CD14-positive monocyte (primary cell): Measurements from ENCODE around the gene HNRNPLL. TPM values are rescaled to one million over a fixed set of nuclear protein-coding genes. Genes with fewer than 3 reads are reported as not detected.
"Not testable (repeated sequence)": the region's sequence is repeated elsewhere in the genome, so short reads cannot be mapped to it uniquely, and the experiment has no call there.

ENCODE experiments used
- DNase-seq, 3 donors: peaks; one replicate each; pipeline ENCODE4 v3.0.0-alpha.2; 2011 to 2022
- H2AFZ ChIP-seq: 2 replicates; pipeline ENCODE4 v1.6.0; 2012; ENCODE audit warnings: mild to moderate bottlenecking, low read depth, low read length, inconsistent platforms; ENCODE audit not compliant: insufficient read depth, poor library complexity, severe bottlenecking
- H3K27ac ChIP-seq, 2 donors: 1 replicate in 1 of 2; 2 replicates in 1 of 2; pipeline ENCODE4 v1.5.1; 2012 to 2013; ENCODE audit warnings: low read length in 2 of 2, control low read depth in 1 of 2, inconsistent platforms in 1 of 2, low read depth in 1 of 2, mild to moderate bottlenecking in 1 of 2
- H3K27me3 ChIP-seq, 2 donors: one replicate each; pipeline versions ENCODE4 v1.6.0 to v1.6.1; 2011 to 2013; ENCODE audit warnings: low read length in 2 of 2; ENCODE audit not compliant: control insufficient read depth in 2 of 2, insufficient read depth in 2 of 2
- H3K36me3 ChIP-seq, 2 donors: replicated peaks in 1 of 2; 1 replicate in 1 of 2; 2 replicates in 1 of 2; pipeline versions ENCODE4 v1.5.1 to v1.6.1; 2012 to 2013; ENCODE audit warnings: low read length in 2 of 2, control low read depth in 1 of 2, inconsistent platforms in 1 of 2, mild to moderate bottlenecking in 1 of 2; ENCODE audit not compliant: insufficient read depth in 2 of 2, control insufficient read depth in 1 of 2
- H3K4me1 ChIP-seq, 2 donors: 1 replicate in 1 of 2; 2 replicates in 1 of 2; pipeline versions ENCODE4 v1.5.1 to v1.6.1; 2012 to 2013; ENCODE audit warnings: low read length in 2 of 2, control low read depth in 1 of 2, inconsistent platforms in 1 of 2, mild to moderate bottlenecking in 1 of 2, moderate library complexity in 1 of 2; ENCODE audit not compliant: insufficient read depth in 2 of 2, control insufficient read depth in 1 of 2
- H3K4me2 ChIP-seq: replicated peaks from 2 replicates; pipeline ENCODE3; 2012; ENCODE audit warnings: low read length, moderate library complexity, mild to moderate bottlenecking; ENCODE audit not compliant: poor library complexity, severe bottlenecking; ENCODE audit errors: extremely low read depth
- H3K4me3 ChIP-seq, 3 experiments: fragments of 200-600 bp in 1 of 3; sonication (generic) in 1 of 3; replicated peaks in 1 of 3; 1 replicate in 2 of 3; 2 replicates in 1 of 3; pipeline ENCODE4 v1.5.1; 2011 to 2013; ENCODE audit warnings: low read length in 3 of 3, mild to moderate bottlenecking in 3 of 3, control low read depth in 2 of 3, low read depth in 2 of 3, inconsistent platforms in 1 of 3, moderate library complexity in 1 of 3
- H3K79me2 ChIP-seq: 2 replicates; pipeline ENCODE4 v1.6.0; 2012; ENCODE audit warnings: mild to moderate bottlenecking, control low read depth, inconsistent platforms, low read length, moderate library complexity; ENCODE audit not compliant: insufficient read depth
- H3K9ac ChIP-seq: 2 replicates; pipeline ENCODE4 v1.6.0; 2017; ENCODE audit warnings: low read length, mild to moderate bottlenecking; ENCODE audit not compliant: insufficient read depth, poor library complexity, severe bottlenecking
- H3K9me3 ChIP-seq, 2 donors: replicated peaks in 1 of 2; 1 replicate in 1 of 2; 2 replicates in 1 of 2; pipeline versions ENCODE4 v1.5.1 to v1.6.1; 2012 to 2013; ENCODE audit warnings: low read length in 2 of 2, control low read depth in 1 of 2; ENCODE audit not compliant: control insufficient read depth in 1 of 2, insufficient read depth in 1 of 2
- H4K20me1 ChIP-seq: 2 replicates; pipeline ENCODE4 v1.6.0; 2012; ENCODE audit warnings: mild to moderate bottlenecking, low read length, control low read depth, moderate library complexity; ENCODE audit not compliant: insufficient read depth
- H3K27ac Mint-ChIP-seq, 7 donors: one replicate each; pipeline ENCODE4 v1.8.0; 2020; ENCODE audit warnings: mild to moderate bottlenecking in 7 of 7, mixed read lengths in 7 of 7, moderate library complexity in 6 of 7, inconsistent platforms in 2 of 7
- H3K27me3 Mint-ChIP-seq, 3 donors: one replicate each; pipeline ENCODE4 v1.8.0; 2021 to 2022; ENCODE audit warnings: low read depth in 3 of 3, mild to moderate bottlenecking in 3 of 3, mixed read lengths in 3 of 3, moderate library complexity in 3 of 3, inconsistent platforms in 1 of 3
- H3K36me3 Mint-ChIP-seq, 2 donors: one replicate each; pipeline ENCODE4 v1.8.0; 2020; ENCODE audit warnings: mixed read lengths in 2 of 2, inconsistent platforms in 1 of 2, mild to moderate bottlenecking in 1 of 2
- H3K4me1 Mint-ChIP-seq: one replicate; pipeline ENCODE4 v1.8.0; 2020; ENCODE audit warnings: mild to moderate bottlenecking, mixed read lengths
- H3K4me3 Mint-ChIP-seq, 2 donors: one replicate each; pipeline ENCODE4 v1.8.0; 2020; ENCODE audit warnings: mild to moderate bottlenecking in 2 of 2, mixed read lengths in 2 of 2, moderate library complexity in 1 of 2
- H3K9me3 Mint-ChIP-seq, 7 donors: one replicate each; pipeline ENCODE4 v1.8.0; 2020 to 2022; ENCODE audit warnings: mixed read lengths in 7 of 7, mild to moderate bottlenecking in 6 of 7, moderate library complexity in 6 of 7, inconsistent platforms in 2 of 7
- CTCF ChIP-seq: fragments of 200-600 bp; IDR thresholded peaks from one replicate; pipeline ENCODE4 v1.8.0; 2022; ENCODE audit warnings: antibody characterized with exemption, mild to moderate bottlenecking
- WGBS: methylation state at CpG from one replicate; pipeline ENCODE4 v1.1.5; 2013; ENCODE audit warnings: missing lambda C conversion rate; ENCODE audit not compliant: insufficient coverage; 5-methylcytosine and 5-hydroxymethylcytosine counted together
- intact Hi-C, 2 donors: fragments of 100-400 bp; cut with micrococcal nuclease; formaldehyde crosslinking; loops; one replicate each; pipeline versions ENCODE4 v1.15.0 to v1.15.1; 2023
- polyA plus RNA-seq, 3 donors: library from polyadenylated mRNA; depleted of rRNA in 1 of 3; unstranded in 2 of 3; stranded (reverse) in 1 of 3; fragments of 300-500 nt in 2 of 3; fragments of >200 nt in 1 of 3; fragmentation: Illumina TruSeq in 2 of 3; gene quantifications; 1 replicate in 2 of 3; 2 replicates in 1 of 3; pipeline ENCODE4 v1.2.3, GENCODE V29; 2012 to 2021

HNRNPLL gene
- polyA plus RNA-seq, 3 donors = 12.4 to 16.8 (median 13.8) TPM

GRCh38 chr2:38648107-38648761 is 45.5 kb upstream of the HNRNPLL start:
- Histone ChIP-seq H3K27me3 (no peaks in the 10 kb centered on the region), H3K4me2 (no peak overlapping the region), H3K79me2 (no peaks in the 10 kb centered on the region), H3K9ac (no peak overlapping the region), H3K4me1 (peaks cover 34 to 41% of the 10 kb centered on the region in 2 donors), H3K9me3 (peaks cover 29 to 32% of the 10 kb centered on the region in 2 donors), H2AFZ (no peak overlapping the region), H4K20me1 (no peaks in the 10 kb centered on the region), H3K36me3 (no peaks in the 10 kb centered on the region), H3K4me3 (peak overlapping the region in 1 of 3 experiments; percentile 33), H3K27ac (peak overlapping the region in 1 of 2 donors; percentile 57)
- H3K36me3 Mint-ChIP-seq = peaks cover 7 to 8% of the 10 kb centered on the region in 2 donors
- peaks cover 37% of the 10 kb centered on the region for H3K4me1 Mint-ChIP-seq
- H3K9me3 Mint-ChIP-seq = peaks cover 26 to 45% (median 31%) of the 10 kb centered on the region in 7 donors
- WGBS = 92% methylated on average over 4 of the region's 7 CpGs
- peak overlapping the region; percentile 44 to 84 (median 56) for H3K27ac Mint-ChIP-seq
- intact Hi-C loops = no loop called here
- peak; percentile 35 to 74 (median 60) for DNase-seq
- H3K4me3 Mint-ChIP-seq = peak overlapping the region in 1 of 2 donors; percentile 51
- peaks cover 0 to 5% (median 0%) of the 10 kb centered on the region in 3 donors for H3K27me3 Mint-ChIP-seq
- TF ChIP-seq CTCF = no peak

DNA sequence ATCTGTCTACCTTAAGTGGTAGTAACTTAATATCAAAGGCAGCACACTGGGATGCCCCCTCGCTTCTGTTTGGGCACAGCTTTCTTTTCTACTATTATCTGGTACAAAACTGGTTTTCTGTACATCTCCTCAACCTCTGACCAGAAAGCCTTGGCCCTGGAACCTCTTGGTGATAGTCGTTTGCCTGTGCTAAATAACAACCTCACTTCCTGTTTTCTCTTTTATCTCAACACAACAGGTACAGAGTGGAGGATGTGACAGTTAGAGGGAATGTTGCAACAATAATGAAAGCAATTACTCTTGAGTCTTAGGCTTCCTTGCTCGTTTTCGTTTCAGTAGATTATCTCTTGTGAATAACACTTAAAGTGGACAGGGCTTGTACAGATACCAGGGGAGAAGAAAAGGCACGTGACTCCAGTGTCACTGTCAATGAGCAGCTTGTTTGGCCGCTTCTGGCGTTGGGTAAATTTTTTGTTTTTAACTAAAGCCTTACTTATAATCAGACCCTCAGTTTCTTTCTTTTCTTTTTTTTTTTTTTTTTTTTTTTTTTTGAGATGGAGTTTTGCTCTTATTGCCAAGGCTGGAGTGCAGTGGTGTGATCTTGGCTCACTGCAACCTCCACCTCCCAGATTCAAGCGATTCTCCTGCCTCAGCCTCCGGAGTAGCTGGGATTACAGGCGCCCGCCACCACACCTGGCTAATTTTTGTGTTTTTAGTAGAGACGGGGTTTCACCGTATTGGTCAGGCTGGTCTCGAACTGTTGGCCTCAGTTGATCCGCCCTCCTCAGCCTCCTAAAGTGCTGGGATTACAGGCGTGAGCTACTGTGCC is 41.2 kb upstream of the HNRNPLL start:
- H3K27me3 Mint-ChIP-seq, H4K20me1 ChIP-seq, H2AFZ ChIP-seq, H3K36me3 Mint-ChIP-seq, H3K4me3 Mint-ChIP-seq, H3K27me3 ChIP-seq, DNase-seq, intact Hi-C loops, H3K4me3 ChIP-seq, H3K36me3 ChIP-seq, H3K27ac ChIP-seq, H3K9ac ChIP-seq, H3K79me2 ChIP-seq: not testable (repeated sequence)
- Mint-ChIP-seq H3K27ac (peak overlapping the region in 1 of 7 donors; percentile 67), H3K4me1 (peaks cover 24% of the 10 kb centered on the region), H3K9me3 (peaks cover 14 to 34% (median 22%) of the 10 kb centered on the region in 7 donors)
- 67% methylated on average over 4 of the region's 16 CpGs for WGBS
- peak overlapping the region; percentile 15 for H3K4me2 ChIP-seq
- peaks cover 19 to 21% of the 10 kb centered on the region in 2 donors for H3K9me3 ChIP-seq
- peaks cover 21 to 23% of the 10 kb centered on the region in 2 donors for H3K4me1 ChIP-seq
